ENCODE data around the gene PRMT3.

Gene PRMT3

DNA sequence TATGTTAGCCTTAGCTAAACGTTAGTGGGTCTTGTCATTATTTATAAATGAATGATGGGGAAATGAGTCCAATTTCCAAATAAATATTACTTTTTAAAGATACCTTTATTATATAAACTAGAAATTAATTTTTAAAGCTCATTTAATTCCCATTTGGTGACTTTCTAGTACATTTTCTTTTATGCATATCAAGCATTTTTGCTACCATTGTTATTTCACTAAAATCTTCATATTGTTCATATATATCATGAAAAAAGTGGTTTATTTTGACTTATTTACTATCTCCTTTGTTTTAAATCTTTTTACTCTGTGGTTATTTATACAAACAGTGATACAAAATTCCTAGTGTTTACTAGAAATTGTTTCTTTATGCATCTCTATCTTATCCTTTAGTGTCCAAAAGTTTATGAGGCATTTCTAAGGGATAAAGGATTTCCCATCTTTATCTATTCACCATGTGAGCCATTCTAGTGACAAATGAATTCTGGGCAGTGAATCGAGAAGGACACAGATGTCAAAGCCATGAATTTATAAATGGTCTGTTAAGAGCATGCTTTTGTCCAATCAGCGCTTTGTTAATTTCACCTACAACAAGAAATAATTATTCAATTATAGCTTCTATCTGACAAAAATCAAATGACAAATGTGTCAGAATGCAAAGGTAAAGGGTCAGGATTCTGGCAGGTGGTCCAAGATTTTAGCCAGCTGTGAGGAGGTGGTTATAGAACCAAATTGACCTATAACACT, 70.6 kb downstream of the PRMT3 start:
- ChIA-PET POLR2A (no interaction called here), CTCF (interaction anchor here (0.6 to 3.6 kb wide), 4 partner anchors 14 to 1993 kb away, joined by 3 to 10 read pairs (median 4); no protein-coding TSS in a partner anchor)
- Histone ChIP-seq H3K4me1 (ENCODE audit: control insufficient read depth, insufficient read depth, low read length) (no peaks in the 10 kb centered on the region), H3K27ac (ENCODE audit: extremely low read depth, low read depth, low read length) (no peak overlapping the region), H3K4me3 (ENCODE audit: low read depth, low read length) (no peak overlapping the region), H3K9me3 (ENCODE audit: control insufficient read depth, insufficient read depth, low read depth, low read length) (no peaks in the 10 kb centered on the region), H3K36me3 (ENCODE audit: control insufficient read depth in 2 of 2, insufficient read depth in 1 of 2, low read length in 2 of 2) (no peaks in the 10 kb centered on the region)
- TF ChIP-seq ZNF112 (tag by site-specific recombination; IDR thresholded peaks at IDR 0.05) (no peak), RBAK (tag by site-specific recombination; IDR thresholded peaks at IDR 0.05) (no peak), REPIN1 (tag by site-specific recombination; IDR thresholded peaks at IDR 0.05; ENCODE audit: low read depth) (no peak), ZNF248 (tag by site-specific recombination; IDR thresholded peaks at IDR 0.05) (no peak)

DNA sequence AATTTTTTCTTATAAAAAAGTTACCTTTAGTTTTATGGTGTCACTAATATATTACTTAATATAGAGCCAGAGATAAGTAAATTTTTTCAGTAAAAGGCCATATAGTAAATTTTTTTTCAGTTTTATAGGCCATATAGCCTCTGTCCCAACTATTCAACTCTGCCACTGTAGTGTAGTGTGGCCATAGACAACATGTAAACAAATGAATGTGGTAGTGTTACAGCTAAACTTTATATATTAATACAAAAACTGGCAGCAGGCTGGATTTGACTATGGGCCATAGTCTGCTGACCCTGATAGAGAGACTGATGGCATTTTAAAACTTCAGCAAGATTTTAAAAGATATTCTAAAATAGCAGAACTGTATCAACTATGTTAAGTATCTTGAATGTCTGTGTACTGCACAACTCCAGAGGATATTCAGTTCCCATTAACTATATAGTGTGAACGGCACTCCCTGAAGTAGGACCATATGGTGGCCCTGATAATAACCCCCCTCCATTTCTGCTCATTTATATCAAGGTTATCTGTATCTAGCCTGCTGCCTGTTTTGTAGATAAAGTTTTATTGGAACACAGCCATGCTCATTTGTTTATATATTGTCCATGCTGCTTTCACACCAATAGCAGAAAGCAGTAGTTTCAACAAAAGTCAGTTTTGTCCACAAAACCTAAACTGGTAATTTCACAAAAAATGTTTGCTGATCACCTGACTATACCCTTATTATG, 71.6 kb downstream of the PRMT3 start:
- CTCF ChIA-PET, result interaction anchor here (1.3 to 3.6 kb wide), 2 partner anchors 15 to 19 kb away, joined by 4 to 10 read pairs; no protein-coding TSS in a partner anchor
- POLR2A ChIA-PET, result no interaction called here

DNA sequence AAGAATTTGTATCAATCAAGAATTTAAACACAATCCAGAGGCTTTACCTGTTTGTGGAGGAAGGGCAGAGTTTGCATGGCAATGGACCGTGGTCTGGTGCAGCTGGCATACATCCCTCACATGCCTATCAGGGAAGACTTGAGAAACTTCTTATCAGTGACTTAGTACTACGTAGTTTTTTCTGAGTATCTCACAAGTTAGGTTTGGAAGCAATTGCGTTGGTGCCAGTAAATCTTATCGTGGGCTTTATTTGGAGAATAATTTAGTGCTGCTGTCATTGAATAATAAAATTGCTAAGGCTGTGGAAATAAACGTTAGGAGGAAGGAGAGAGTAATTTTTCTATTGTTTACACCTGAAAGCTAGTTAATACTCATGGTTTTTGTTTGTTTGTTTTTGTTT, 72.3 kb downstream of the PRMT3 start:
- H3K36me3 ChIP-seq (ENCODE audit: control insufficient read depth in 2 of 2, insufficient read depth in 1 of 2, low read length in 2 of 2), result peaks cover 0 to 3% of the 10 kb centered on the region in 2 experiments; a peak in 1 of 3 replicates
- no peaks in the 10 kb centered on the region for H3K4me1 ChIP-seq (ENCODE audit: control insufficient read depth, insufficient read depth, low read length)
- ChIA-PET CTCF (interaction anchor here (1.3 to 3.6 kb wide), 2 partner anchors 16 to 18 kb away, joined by 4 to 10 read pairs; no protein-coding TSS in a partner anchor), POLR2A (no interaction called here)
- H3K4me3 ChIP-seq (ENCODE audit: low read depth, low read length), result no peak overlapping the region
- no peaks in the 10 kb centered on the region for H3K9me3 ChIP-seq (ENCODE audit: control insufficient read depth, insufficient read depth, low read depth, low read length)
- H3K27ac ChIP-seq (ENCODE audit: extremely low read depth, low read depth, low read length), result no peak overlapping the region
- TF ChIP-seq ZNF558 (tag by site-specific recombination; IDR thresholded peaks at IDR 0.05), result no peak
- TF ChIP-seq, protein P1, sequence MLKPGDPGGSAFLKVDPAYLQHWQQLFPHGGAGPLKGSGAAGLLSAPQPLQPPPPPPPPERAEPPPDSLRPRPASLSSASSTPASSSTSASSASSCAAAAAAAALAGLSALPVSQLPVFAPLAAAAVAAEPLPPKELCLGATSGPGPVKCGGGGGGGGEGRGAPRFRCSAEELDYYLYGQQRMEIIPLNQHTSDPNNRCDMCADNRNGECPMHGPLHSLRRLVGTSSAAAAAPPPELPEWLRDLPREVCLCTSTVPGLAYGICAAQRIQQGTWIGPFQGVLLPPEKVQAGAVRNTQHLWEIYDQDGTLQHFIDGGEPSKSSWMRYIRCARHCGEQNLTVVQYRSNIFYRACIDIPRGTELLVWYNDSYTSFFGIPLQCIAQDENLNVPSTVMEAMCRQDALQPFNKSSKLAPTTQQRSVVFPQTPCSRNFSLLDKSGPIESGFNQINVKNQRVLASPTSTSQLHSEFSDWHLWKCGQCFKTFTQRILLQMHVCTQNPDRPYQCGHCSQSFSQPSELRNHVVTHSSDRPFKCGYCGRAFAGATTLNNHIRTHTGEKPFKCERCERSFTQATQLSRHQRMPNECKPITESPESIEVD (tag by site-specific recombination; IDR thresholded peaks at IDR 0.05), result 0 out of 2 replicates have a peak, but pooled peaks have one; percentile 27
- TF ChIP-seq, protein P2, sequence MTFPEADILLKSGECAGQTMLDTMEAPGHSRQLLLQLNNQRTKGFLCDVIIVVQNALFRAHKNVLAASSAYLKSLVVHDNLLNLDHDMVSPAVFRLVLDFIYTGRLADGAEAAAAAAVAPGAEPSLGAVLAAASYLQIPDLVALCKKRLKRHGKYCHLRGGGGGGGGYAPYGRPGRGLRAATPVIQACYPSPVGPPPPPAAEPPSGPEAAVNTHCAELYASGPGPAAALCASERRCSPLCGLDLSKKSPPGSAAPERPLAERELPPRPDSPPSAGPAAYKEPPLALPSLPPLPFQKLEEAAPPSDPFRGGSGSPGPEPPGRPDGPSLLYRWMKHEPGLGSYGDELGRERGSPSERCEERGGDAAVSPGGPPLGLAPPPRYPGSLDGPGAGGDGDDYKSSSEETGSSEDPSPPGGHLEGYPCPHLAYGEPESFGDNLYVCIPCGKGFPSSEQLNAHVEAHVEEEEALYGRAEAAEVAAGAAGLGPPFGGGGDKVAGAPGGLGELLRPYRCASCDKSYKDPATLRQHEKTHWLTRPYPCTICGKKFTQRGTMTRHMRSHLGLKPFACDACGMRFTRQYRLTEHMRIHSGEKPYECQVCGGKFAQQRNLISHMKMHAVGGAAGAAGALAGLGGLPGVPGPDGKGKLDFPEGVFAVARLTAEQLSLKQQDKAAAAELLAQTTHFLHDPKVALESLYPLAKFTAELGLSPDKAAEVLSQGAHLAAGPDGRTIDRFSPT (tag by site-specific recombination; IDR thresholded peaks at IDR 0.05), result no peak
- 0 out of 2 replicates have a peak, but pooled peaks have one; percentile 17 for TF ChIP-seq PRDM1 (tag by site-specific recombination; IDR thresholded peaks at IDR 0.05)

More for the DNA sequence above, 71.6 kb downstream of the PRMT3 start:
- Histone ChIP-seq H3K4me1 (ENCODE audit: control insufficient read depth, insufficient read depth, low read length) (no peaks in the 10 kb centered on the region), H3K36me3 (ENCODE audit: control insufficient read depth in 2 of 2, insufficient read depth in 1 of 2, low read length in 2 of 2) (no peaks in the 10 kb centered on the region), H3K4me3 (ENCODE audit: low read depth, low read length) (no peak overlapping the region), H3K27ac (ENCODE audit: extremely low read depth, low read depth, low read length) (no peak overlapping the region), H3K9me3 (ENCODE audit: control insufficient read depth, insufficient read depth, low read depth, low read length) (no peaks in the 10 kb centered on the region)
- 0 out of 2 replicates have a peak, but pooled peaks have one; percentile 26 for TF ChIP-seq ZNF335 (tag by site-specific recombination; conservative IDR thresholded peaks at IDR 0.05)
- TF ChIP-seq ZNF214 (tag by site-specific recombination; IDR thresholded peaks at IDR 0.05; ENCODE audit: borderline replicate concordance), result no peak
- no peak for TF ChIP-seq ZNF843 (tag by site-specific recombination; IDR thresholded peaks at IDR 0.05)

DNA sequence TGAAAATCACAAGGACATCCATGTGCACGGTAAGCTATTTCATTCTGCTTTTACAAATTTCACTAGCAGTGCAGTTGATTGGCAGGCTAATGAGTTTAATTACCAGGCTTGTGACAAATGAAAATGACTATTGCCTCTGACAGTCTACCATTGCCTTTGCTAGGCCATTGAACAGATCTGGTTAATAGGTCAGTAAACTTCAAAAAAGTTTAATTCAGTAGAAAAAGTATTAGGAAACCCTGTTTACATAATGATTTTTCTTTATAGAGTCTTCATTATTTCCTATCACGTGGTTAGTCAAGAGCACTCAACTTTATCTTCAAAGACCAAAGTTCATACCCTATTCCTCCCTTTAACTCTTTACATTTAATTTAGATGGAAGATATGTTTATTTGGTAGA, 77.0 kb downstream of the PRMT3 start:
- Histone ChIP-seq H3K36me3 (ENCODE audit: control insufficient read depth in 2 of 2, insufficient read depth in 1 of 2, low read length in 2 of 2) (peaks cover 0 to 11% of the 10 kb centered on the region in 2 experiments; a peak in 1 of 3 replicates), H3K9me3 (ENCODE audit: control insufficient read depth, insufficient read depth, low read depth, low read length) (no peaks in the 10 kb centered on the region), H3K4me3 (ENCODE audit: low read depth, low read length) (no peak overlapping the region), H3K27ac (ENCODE audit: extremely low read depth, low read depth, low read length) (no peak overlapping the region), H3K4me1 (ENCODE audit: control insufficient read depth, insufficient read depth, low read length) (no peaks in the 10 kb centered on the region)
- no peak for TF ChIP-seq ZNF138 (tag by site-specific recombination; IDR thresholded peaks at IDR 0.05; ENCODE audit: borderline replicate concordance)
- no peak for TF ChIP-seq ZFP3 (tag by site-specific recombination; IDR thresholded peaks at IDR 0.05; ENCODE audit: low read depth)
- no peak for TF ChIP-seq ZBTB8A (tag by site-specific recombination; IDR thresholded peaks at IDR 0.05)
- TF ChIP-seq, protein P3, sequence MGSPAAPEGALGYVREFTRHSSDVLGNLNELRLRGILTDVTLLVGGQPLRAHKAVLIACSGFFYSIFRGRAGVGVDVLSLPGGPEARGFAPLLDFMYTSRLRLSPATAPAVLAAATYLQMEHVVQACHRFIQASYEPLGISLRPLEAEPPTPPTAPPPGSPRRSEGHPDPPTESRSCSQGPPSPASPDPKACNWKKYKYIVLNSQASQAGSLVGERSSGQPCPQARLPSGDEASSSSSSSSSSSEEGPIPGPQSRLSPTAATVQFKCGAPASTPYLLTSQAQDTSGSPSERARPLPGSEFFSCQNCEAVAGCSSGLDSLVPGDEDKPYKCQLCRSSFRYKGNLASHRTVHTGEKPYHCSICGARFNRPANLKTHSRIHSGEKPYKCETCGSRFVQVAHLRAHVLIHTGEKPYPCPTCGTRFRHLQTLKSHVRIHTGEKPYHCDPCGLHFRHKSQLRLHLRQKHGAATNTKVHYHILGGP (tag by site-specific recombination; IDR thresholded peaks at IDR 0.05), result no peak
- no peak for TF ChIP-seq ZNF501 (tag by site-specific recombination; IDR thresholded peaks at IDR 0.05)
- TF ChIP-seq, protein P4, sequence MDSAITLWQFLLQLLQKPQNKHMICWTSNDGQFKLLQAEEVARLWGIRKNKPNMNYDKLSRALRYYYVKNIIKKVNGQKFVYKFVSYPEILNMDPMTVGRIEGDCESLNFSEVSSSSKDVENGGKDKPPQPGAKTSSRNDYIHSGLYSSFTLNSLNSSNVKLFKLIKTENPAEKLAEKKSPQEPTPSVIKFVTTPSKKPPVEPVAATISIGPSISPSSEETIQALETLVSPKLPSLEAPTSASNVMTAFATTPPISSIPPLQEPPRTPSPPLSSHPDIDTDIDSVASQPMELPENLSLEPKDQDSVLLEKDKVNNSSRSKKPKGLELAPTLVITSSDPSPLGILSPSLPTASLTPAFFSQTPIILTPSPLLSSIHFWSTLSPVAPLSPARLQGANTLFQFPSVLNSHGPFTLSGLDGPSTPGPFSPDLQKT (IDR thresholded peaks at IDR 0.05; ENCODE audit: borderline replicate concordance, low read depth, low read length), result no peak
- TF ChIP-seq ZNF510 (tag by site-specific recombination; IDR thresholded peaks at IDR 0.05; ENCODE audit: insufficient replicate concordance), result no peak
- no peak for TF ChIP-seq ZNF555 (tag by site-specific recombination; conservative IDR thresholded peaks at IDR 0.05)
- POLR2A ChIA-PET, result no interaction called here
- CTCF ChIA-PET, result no interaction called here
